ENCODE results near the gene ACTR2.

The ACTR2 gene

GRCh38 chr2:65317841-65318240, 90.2 kb downstream of the ACTR2 start:
- Mint-ChIP-seq H3K4me3 (no peak overlapping the region), H3K27me3 (no peaks in the 10 kb centered on the region), H3K27ac (no peak overlapping the region), H3K9me3 (no peaks in the 10 kb centered on the region), H3K4me1 (ENCODE audit: low read depth) (no peaks in the 10 kb centered on the region), H3K36me3 (ENCODE audit: low read depth) (peaks cover 35% of the 10 kb centered on the region)
- intact Hi-C loops (cut with micrococcal nuclease) = no loop called here

- no peak overlapping the region for H3K4me3 Mint-ChIP-seq
These were observed 91.5 kb downstream of the ACTR2 start for GRCh38 chr2:65319072-65319673.

GRCh38 chr2:65319674-65320041, 92.0 kb downstream of the ACTR2 start:
- intact Hi-C loops (cut with micrococcal nuclease) = no loop called here
- H3K9me3 Mint-ChIP-seq = no peaks in the 10 kb centered on the region
- H3K27me3 Mint-ChIP-seq = no peaks in the 10 kb centered on the region
- no peak overlapping the region for H3K27ac Mint-ChIP-seq
- H3K36me3 Mint-ChIP-seq (ENCODE audit: low read depth) = peaks cover 17% of the 10 kb centered on the region
- H3K4me3 Mint-ChIP-seq = no peak overlapping the region
- no peaks in the 10 kb centered on the region for H3K4me1 Mint-ChIP-seq (ENCODE audit: low read depth)

More at GRCh38 chr2:65319072-65319673, 91.5 kb downstream of the ACTR2 start:
- H3K36me3 Mint-ChIP-seq (ENCODE audit: low read depth) = peaks cover 22% of the 10 kb centered on the region
- no peaks in the 10 kb centered on the region for H3K27me3 Mint-ChIP-seq
- H3K9me3 Mint-ChIP-seq = no peaks in the 10 kb centered on the region
- H3K27ac Mint-ChIP-seq = no peak overlapping the region
- intact Hi-C loops (cut with micrococcal nuclease) = no loop called here
- H3K4me1 Mint-ChIP-seq (ENCODE audit: low read depth) = no peaks in the 10 kb centered on the region

DNA sequence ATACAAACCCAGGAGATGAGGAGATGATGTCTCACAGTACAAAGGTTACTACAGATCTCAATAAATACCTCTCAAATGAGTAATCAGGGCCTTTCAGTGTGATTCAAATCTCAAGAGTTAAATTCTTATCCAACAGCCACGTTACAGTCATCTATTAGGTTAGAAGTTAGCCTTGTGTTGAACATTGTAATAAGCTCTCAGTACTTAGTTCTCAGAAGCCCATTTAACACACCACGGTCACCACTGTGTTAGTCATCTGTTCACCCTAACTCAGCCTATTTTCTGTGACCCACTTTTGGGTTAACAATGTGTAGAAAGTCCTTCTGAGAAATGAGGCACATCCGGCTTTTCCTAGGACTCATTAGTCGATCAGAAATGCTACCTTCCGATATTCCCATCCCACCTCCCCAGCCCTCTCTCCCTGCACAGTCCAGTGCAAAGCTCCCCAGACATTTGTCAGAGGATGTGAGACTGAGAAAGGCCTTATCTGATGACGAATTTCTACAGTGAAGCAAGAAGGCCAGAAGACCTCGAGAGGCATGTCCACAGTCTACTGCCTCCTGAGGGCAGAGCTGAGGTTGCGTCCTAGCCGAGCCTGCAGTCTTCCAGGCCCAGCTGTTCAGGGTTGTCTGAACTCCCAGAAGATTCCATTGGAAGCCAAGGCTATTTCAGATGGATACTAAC, 92.6 kb downstream of the ACTR2 start:
- no peaks in the 10 kb centered on the region for H3K27me3 Mint-ChIP-seq
- no peak overlapping the region for H3K4me3 Mint-ChIP-seq
- H3K4me1 Mint-ChIP-seq (ENCODE audit: low read depth) = no peaks in the 10 kb centered on the region
- intact Hi-C loops (cut with micrococcal nuclease) = no loop called here
- H3K36me3 Mint-ChIP-seq (ENCODE audit: low read depth) = peaks cover 17% of the 10 kb centered on the region
- no peaks in the 10 kb centered on the region for H3K9me3 Mint-ChIP-seq
- H3K27ac Mint-ChIP-seq = no peak overlapping the region

Data from dendritic cell treated with granulocyte-macrophage colony-stimulating factor and Interleukin-4, amounts not matched to agents 40 ng/mL and 50 ng/mL, for 4 days (primary cell).